A549 (cell line): Measurements from ENCODE around the gene PRKAG2. TPM values are rescaled to one million over a fixed set of nuclear protein-coding genes. Genes with fewer than 3 reads are reported as not detected.
"Not testable (repeated sequence)": the region's sequence is repeated elsewhere in the genome, so short reads cannot be mapped to it uniquely, and the experiment has no call there.

Experiments used
- ATAC-seq, 2 experiments: fragments of 200-7000 bp in 1 of 2; fragments of >200 bp in 1 of 2; cut with Nextera tagmentation in 1 of 2; cut with Tn5 transposase in 1 of 2; 3 replicates each; pipeline versions ENCODE4 v1.8.0 to v1.9.1; 2018 to 2020; ENCODE audit warnings: mild to moderate bottlenecking in 1 of 2, moderate library complexity in 1 of 2
- CTCF ChIA-PET: fragments of 300-600 bp; sonication (Branson Sonifier 250); formaldehyde crosslinking; extraction: SDS; loops from one replicate; lab custom pipeline; 2021; ENCODE audit warnings: antibody characterized with exemption, inconsistent platforms; lab: Yijun Ruan, JAX
- POLR2A ChIA-PET: fragments of 350-600 bp; formaldehyde crosslinking; extraction: SDS; loops from one replicate; lab custom pipeline; 2021; ENCODE audit warnings: antibody characterized with exemption, inconsistent platforms; lab: Yijun Ruan, JAX
- DNase-seq, 2 experiments: peaks; one replicate each; pipeline versions ENCODE4 v3.0.0 to v3.0.0-alpha.2; 2011 to 2016; ENCODE audit warnings: low read depth in 1 of 2, low spot score in 1 of 2
- FAIRE-seq: peaks from 2 replicates; lab custom pipeline; 2011; peaks lifted over from hg19 to GRCh38; lab: Jason Lieb, UNC
- H3K27ac ChIP-seq, 2 experiments: fragments of >200 bp; sonication (Bioruptor Twin); formaldehyde crosslinking; 3 replicates each; pipeline ENCODE4 v1.5.1; 2016 to 2017
- H3K4me1 ChIP-seq: fragments of >200 bp; sonication (Bioruptor Twin); formaldehyde crosslinking; 3 replicates; pipeline ENCODE4 v1.6.1; 2016
- H3K4me2 ChIP-seq: fragments of >200 bp; sonication (Bioruptor Twin); formaldehyde crosslinking; 3 replicates; pipeline ENCODE4 v1.6.1; 2016
- H3K4me3 ChIP-seq: fragments of >200 bp; sonication (Bioruptor Twin); formaldehyde crosslinking; 3 replicates; pipeline ENCODE4 v1.5.1; 2016
- H3K9me3 ChIP-seq: fragments of >200 bp; sonication (Bioruptor Twin); formaldehyde crosslinking; 3 replicates; pipeline ENCODE4 v1.6.1; 2016
- ATOH8 ChIP-seq: fragments of 250-450 bp; sonication (Bioruptor Pico); IDR thresholded peaks from 2 replicates; pipeline ENCODE4 v1.5.0; 2020; ENCODE audit warnings: low read depth, mild to moderate bottlenecking, moderate library complexity
- BCL3 ChIP-seq: fragments of >200 bp; sonication (Bioruptor Twin); formaldehyde crosslinking; IDR thresholded peaks from 3 replicates; pipeline ENCODE4 v1.6.1; 2016
- CBX2 ChIP-seq: fragments of 200-600 bp; sonication (generic); IDR thresholded peaks from 2 replicates; pipeline ENCODE4 v1.6.1; 2016; ENCODE audit warnings: low read depth, mild to moderate bottlenecking, borderline replicate concordance
- CEBPB ChIP-seq, 2 experiments: fragments of >200 bp in 1 of 2; sonication (Bioruptor Twin) in 1 of 2; formaldehyde crosslinking in 1 of 2; IDR thresholded peaks; 2 replicates each; pipeline ENCODE4 v1.6.1; 2012 to 2016
- E2F6 ChIP-seq: IDR thresholded peaks from 2 replicates; pipeline ENCODE4 v1.6.1; 2012; ENCODE audit warnings: low read depth, borderline replicate concordance
- ELK1 ChIP-seq: fragments of 150-350 bp; IDR thresholded peaks from 2 replicates; pipeline ENCODE4 v1.6.1; 2014; ENCODE audit warnings: low read depth, mild to moderate bottlenecking, low read length
- HEYL ChIP-seq: fragments of 250-450 bp; sonication (Bioruptor Pico); IDR thresholded peaks from 2 replicates; pipeline ENCODE4 v1.8.0; 2021; ENCODE audit warnings: mild to moderate bottlenecking, moderate library complexity
- JUN ChIP-seq, 2 experiments: fragments of >200 bp; sonication (Bioruptor Twin); formaldehyde crosslinking; IDR thresholded peaks; 2 replicates in 1 of 2; 3 replicates in 1 of 2; pipeline ENCODE4 v1.6.1; 2016 to 2017
- PHF8 ChIP-seq: fragments of 200-600 bp; sonication (generic); IDR thresholded peaks from 2 replicates; pipeline ENCODE4 v1.6.1; 2016; ENCODE audit warnings: low read depth, mild to moderate bottlenecking, antibody characterized with exemption, moderate library complexity, borderline replicate concordance
- REST ChIP-seq: fragments of 200-600 bp; sonication (generic); IDR thresholded peaks from 2 replicates; pipeline ENCODE4 v1.6.1; 2016; ENCODE audit warnings: antibody characterized with exemption, mild to moderate bottlenecking, moderate library complexity
- RFX5 ChIP-seq: fragments of 450-650 bp; IDR thresholded peaks from 2 replicates; pipeline ENCODE4 v1.7.1; 2014; ENCODE audit warnings: antibody characterized with exemption, mild to moderate bottlenecking, moderate library complexity
- WGBS: methylation state at CpG from one replicate; pipeline ENCODE4 v1.1.6; 2017; ENCODE audit errors: missing lambda C conversion rate; 5-methylcytosine and 5-hydroxymethylcytosine counted together
- polyA plus RNA-seq, 4 experiments: library from polyadenylated mRNA; depleted of rRNA in 3 of 4; stranded (reverse); fragments of >200 nt; fragmentation: RNase III in 1 of 4; extraction: RNeasy Plus Mini Kit Qiagen cat#74134 plus additional on column Dnase treatment in 1 of 4; gene quantifications; 2 replicates in 3 of 4; 3 replicates in 1 of 4; pipeline ENCODE4 v1.2.3, GENCODE V29; 2011 to 2017

The PRKAG2 gene
- polyA plus RNA-seq, 2 of the 4 experiments (the other 2 are of a cell fraction) = 26.5 to 31.7 TPM

GRCh38 chr7:151539088-151539671, 337.7 kb downstream of the PRKAG2 start:
- CTCF ChIA-PET = interaction anchor here (1.0 to 1.3 kb wide), 4 partner anchors 29 to 221 kb away, joined by 3 to 4 read pairs (median 3); no protein-coding TSS in a partner anchor
- POLR2A ChIA-PET = interaction anchor here (1.5 kb wide), 1 partner anchor 19 kb away, joined by 10 read pairs; the partner anchor contains the start of gene RHEB
- H3K27ac ChIP-seq = no peak overlapping the region
- TF ChIP-seq BCL3 = no peak
- TF ChIP-seq CBX2 = no peak
- TF ChIP-seq CEBPB (IDR thresholded peaks at IDR 0.05) = no peak
- TF ChIP-seq, all 56 proteins: peak for 0
- ATAC-seq = peak; percentile 71 to 78
- 65% methylated on average over 8 of the region's 9 CpGs for WGBS
- FAIRE-seq = no peak
- DNase-seq = no peak
- Histone ChIP-seq H3K4me1 (no peaks in the 10 kb centered on the region), H3K4me3 (no peak overlapping the region), H3K4me2 (no peak overlapping the region), H3K9me3 (no peaks in the 10 kb centered on the region)

- 47% methylated on average over 8 of the region's 8 CpGs for WGBS
- TF ChIP-seq HEYL (CRISPR knock-in tag) (no peak), RFX5 (no peak), E2F6 (no peak), PHF8 (no peak), REST (no peak), JUN (IDR thresholded peaks at IDR 0.05) (no peak), ELK1 (no peak), ATOH8 (CRISPR knock-in tag) (no peak)
- no peaks in the 10 kb centered on the region for H3K9me3 ChIP-seq
- no peaks in the 10 kb centered on the region for H3K4me1 ChIP-seq
- DNase-seq = no peak
- ATAC-seq = no peak
- ChIA-PET CTCF (interaction anchor here (0.6 to 1.7 kb wide), 5 partner anchors 8 to 271 kb away, joined by 3 to 5 read pairs (median 3); no protein-coding TSS in a partner anchor), POLR2A (interaction anchor here (1.5 kb wide), 1 partner anchor 18 kb away, joined by 10 read pairs; the partner anchor contains the start of gene RHEB)
- H3K27ac ChIP-seq = no peak overlapping the region
- H3K4me3 ChIP-seq = no peak overlapping the region
- FAIRE-seq = no peak
- no peak overlapping the region for H3K4me2 ChIP-seq
These were observed 338.9 kb downstream of the PRKAG2 start for GRCh38 chr7:151537818-151538561.

GRCh38 chr7:151536178-151536577, 340.7 kb downstream of the PRKAG2 start:
- H3K4me3 ChIP-seq, FAIRE-seq, H3K27ac ChIP-seq, POLR2A ChIA-PET, H3K9me3 ChIP-seq, DNase-seq, ATAC-seq, H3K4me2 ChIP-seq, H3K4me1 ChIP-seq: not testable (repeated sequence)
- CTCF ChIA-PET = interaction anchor here (1.2 kb wide), 1 partner anchor 223 kb away, joined by 4 read pairs; no protein-coding TSS in a partner anchor
- 39% methylated on average over 2 of the region's 2 CpGs for WGBS
